ENCODE results near the gene GPR143. TPM values are rescaled to one million over a fixed set of nuclear protein-coding genes. Genes with fewer than 3 reads are reported as not detected.
"Not testable (repeated sequence)": the region's sequence is repeated elsewhere in the genome, so short reads cannot be mapped to it uniquely, and the experiment has no call there.

Gene GPR143
- total and polyA plus RNA-seq, 2 experiments from 2014 or later, result not detected

DNA sequence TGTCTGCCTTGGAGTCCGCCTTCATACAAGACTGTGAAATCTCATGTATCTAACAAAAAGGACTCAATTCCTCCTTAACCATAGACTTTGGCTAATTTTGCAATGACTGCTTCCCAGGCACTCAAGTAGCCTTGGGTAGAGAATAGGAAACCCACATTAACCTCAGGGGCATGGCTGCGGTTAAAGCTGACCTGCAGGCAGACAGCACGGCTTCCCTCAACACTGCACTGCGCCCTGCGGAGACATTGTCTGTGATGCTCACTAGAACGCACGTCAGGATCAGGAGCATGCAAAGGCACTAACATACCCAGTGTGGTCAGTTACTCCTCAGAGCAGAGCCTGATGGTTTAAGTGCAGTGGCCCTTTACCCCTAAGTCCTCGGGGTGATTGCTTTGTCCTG, 10.3 kb upstream of the GPR143 start:
- Histone ChIP-seq H4K20me1 (ENCODE audit: insufficient read depth) (no peaks in the 10 kb centered on the region), H3F3A (ENCODE audit: insufficient read depth) (no peaks in the 10 kb centered on the region), H3K9me3 (ENCODE audit: low read depth) (no peaks in the 10 kb centered on the region), H2AFZ (no peak overlapping the region), H3K4me1 (ENCODE audit: insufficient read depth) (no peaks in the 10 kb centered on the region), H3K4me2 (ENCODE audit: unreplicated experiment) (no peak overlapping the region), H3K27me3 (replicated peaks; ENCODE audit: insufficient read depth) (no peaks in the 10 kb centered on the region), H3K36me3 (ENCODE audit: low read depth) (no peaks in the 10 kb centered on the region), H3K9ac (no peak overlapping the region), H3K79me2 (ENCODE audit: insufficient read depth) (no peaks in the 10 kb centered on the region), H3K27ac (no peak overlapping the region), H3K9me2 (ENCODE audit: insufficient read depth) (no peaks in the 10 kb centered on the region), H3K4me3 (no peak overlapping the region)
- in situ Hi-C loops (cut with MboI), result no loop called here
- TF ChIP-seq EZH2phosphoT487 (IDR thresholded peaks at IDR 0.05; ENCODE audit: insufficient read depth, low read depth) (no peak), EZH2 (IDR thresholded peaks at IDR 0.05; ENCODE audit: insufficient read depth, poor library complexity, severe bottlenecking) (no peak)
- 75 to 77% methylated on average over 8 of the region's 8 CpGs for WGBS, 2 experiments (ENCODE audit: low coverage in 1 of 2, low lambda C conversion rate in 2 of 2, missing lambda C conversion rate in 2 of 2)
- no peak for DNase-seq

DNA sequence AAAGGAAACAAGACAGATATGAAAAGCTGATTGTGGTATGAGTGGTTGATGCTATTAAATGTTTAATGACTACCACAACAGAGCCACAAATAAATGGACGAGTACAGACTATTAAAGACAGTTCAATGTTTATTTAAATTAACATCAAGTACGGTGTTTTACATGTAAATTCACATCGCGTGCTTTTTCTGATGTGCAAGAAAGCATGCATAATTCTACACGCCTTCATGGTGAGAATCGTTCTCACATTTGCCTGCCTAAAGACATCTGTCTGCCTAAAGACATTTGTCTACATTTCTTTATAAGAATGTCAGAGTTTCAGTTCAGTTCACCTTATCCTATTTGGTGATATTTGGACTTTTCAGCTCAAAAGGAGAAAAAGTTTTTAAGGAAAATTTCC, 7.3 kb upstream of the GPR143 start:
- H4K20me1 ChIP-seq (ENCODE audit: insufficient read depth), result no peaks in the 10 kb centered on the region
- no peaks in the 10 kb centered on the region for H3K27me3 ChIP-seq (replicated peaks; ENCODE audit: insufficient read depth)
- H3K9me3 ChIP-seq (ENCODE audit: low read depth), result no peaks in the 10 kb centered on the region
- no peaks in the 10 kb centered on the region for H3K4me1 ChIP-seq (ENCODE audit: insufficient read depth)
- H3K9me2 ChIP-seq (ENCODE audit: insufficient read depth), result no peaks in the 10 kb centered on the region
- H3K4me3 ChIP-seq, result no peak overlapping the region
- no peak overlapping the region for H3K9ac ChIP-seq
- WGBS, 2 experiments (ENCODE audit: low coverage in 1 of 2, low lambda C conversion rate in 2 of 2, missing lambda C conversion rate in 2 of 2), result 57 to 67% methylated on average over 6 of the region's 6 CpGs
- DNase-seq, result no peak
- H3K27ac ChIP-seq, result no peak overlapping the region
- no peak overlapping the region for H3K4me2 ChIP-seq (ENCODE audit: unreplicated experiment)
- H3K79me2 ChIP-seq (ENCODE audit: insufficient read depth), result no peaks in the 10 kb centered on the region
- no peaks in the 10 kb centered on the region for H3F3A ChIP-seq (ENCODE audit: insufficient read depth)
- no peaks in the 10 kb centered on the region for H3K36me3 ChIP-seq (ENCODE audit: low read depth)
- no peak overlapping the region for H2AFZ ChIP-seq
- in situ Hi-C loops (cut with MboI), result no loop called here
- TF ChIP-seq EZH2phosphoT487 (IDR thresholded peaks at IDR 0.05; ENCODE audit: insufficient read depth, low read depth) (no peak), EZH2 (IDR thresholded peaks at IDR 0.05; ENCODE audit: insufficient read depth, poor library complexity, severe bottlenecking) (no peak)

DNA sequence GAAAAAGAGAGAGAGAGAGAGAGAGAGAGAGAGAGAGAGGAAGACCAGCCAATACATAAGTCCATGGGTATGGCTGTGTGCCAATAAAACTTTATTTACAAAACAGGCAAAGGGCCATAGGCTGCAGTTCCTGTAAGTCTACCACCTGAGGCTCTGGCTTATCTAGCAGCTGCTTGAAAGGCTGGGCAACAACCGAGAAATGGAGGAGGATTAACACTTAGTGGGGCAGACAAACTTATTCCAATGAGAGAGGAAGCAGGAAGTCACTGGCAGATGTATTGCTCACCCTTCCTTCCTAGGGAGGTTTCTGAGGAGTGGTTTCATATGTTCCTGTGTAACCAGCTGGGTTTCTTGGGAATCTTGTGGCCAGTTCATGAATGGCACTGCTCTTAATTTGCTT, 4.7 kb upstream of the GPR143 start:
- H3K4me2 ChIP-seq (ENCODE audit: unreplicated experiment), result no peak overlapping the region
- DNase-seq, result no peak
- in situ Hi-C loops (cut with MboI), result no loop called here

DNA sequence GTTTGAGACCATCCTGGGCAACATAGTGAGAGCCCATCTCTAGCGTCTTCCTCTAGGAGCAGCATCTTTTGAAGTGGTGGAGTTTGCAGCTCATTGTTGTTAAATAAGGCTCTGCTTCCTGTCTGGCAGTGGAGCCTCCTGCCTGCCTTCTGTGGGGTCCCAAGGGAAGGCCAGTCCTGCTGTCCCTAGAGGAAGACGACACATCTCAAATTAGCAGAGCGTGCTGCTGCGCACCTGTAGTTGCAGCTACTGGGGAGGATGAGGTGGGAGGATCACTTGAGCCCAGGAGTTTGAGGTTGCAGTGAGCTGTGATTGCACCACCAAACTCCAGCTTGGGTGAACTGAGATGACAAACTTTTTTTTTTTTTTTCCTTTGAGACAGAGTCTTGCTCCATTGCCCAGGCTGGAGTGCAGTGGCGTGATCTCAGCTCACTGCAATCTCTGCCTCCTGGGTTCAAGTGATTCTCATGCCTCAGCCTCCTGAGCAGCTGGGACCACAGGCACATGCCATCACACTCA, 2.7 kb upstream of the GPR143 start:
- H3K4me1 ChIP-seq (ENCODE audit: insufficient read depth); H3F3A ChIP-seq (ENCODE audit: insufficient read depth); H3K9ac ChIP-seq; H3K27me3 ChIP-seq (replicated peaks; ENCODE audit: insufficient read depth); H3K4me3 ChIP-seq; H3K4me2 ChIP-seq (ENCODE audit: unreplicated experiment); H3K9me2 ChIP-seq (ENCODE audit: insufficient read depth); H3K79me2 ChIP-seq (ENCODE audit: insufficient read depth); H4K20me1 ChIP-seq (ENCODE audit: insufficient read depth); H3K36me3 ChIP-seq (ENCODE audit: low read depth); H3K9me3 ChIP-seq (ENCODE audit: low read depth); in situ Hi-C loops (cut with MboI); DNase-seq; H2AFZ ChIP-seq; H3K27ac ChIP-seq: not testable (repeated sequence)
- WGBS, 2 experiments (ENCODE audit: low coverage in 1 of 2, low lambda C conversion rate in 2 of 2, missing lambda C conversion rate in 2 of 2), result 60 to 62% methylated on average over 4 to 5 of the region's 5 CpGs

More for the DNA sequence above, 4.7 kb upstream of the GPR143 start:
- H3F3A ChIP-seq (ENCODE audit: insufficient read depth), result no peaks in the 10 kb centered on the region
- H3K4me1 ChIP-seq (ENCODE audit: insufficient read depth), result no peaks in the 10 kb centered on the region
- no peaks in the 10 kb centered on the region for H3K79me2 ChIP-seq (ENCODE audit: insufficient read depth)
- H3K36me3 ChIP-seq (ENCODE audit: low read depth), result no peaks in the 10 kb centered on the region
- H3K27me3 ChIP-seq (replicated peaks; ENCODE audit: insufficient read depth), result no peaks in the 10 kb centered on the region
- no peak overlapping the region for H3K4me3 ChIP-seq
- no peak overlapping the region for H3K9ac ChIP-seq
- H3K9me3 ChIP-seq (ENCODE audit: low read depth), result no peaks in the 10 kb centered on the region
- TF ChIP-seq EZH2 (IDR thresholded peaks at IDR 0.05; ENCODE audit: insufficient read depth, poor library complexity, severe bottlenecking), result no peak
- no peak for TF ChIP-seq EZH2phosphoT487 (IDR thresholded peaks at IDR 0.05; ENCODE audit: insufficient read depth, low read depth)
- H3K27ac ChIP-seq, result no peak overlapping the region
- 18% methylated on average over 1 of the region's 1 CpG; no CpG with 5 or more reads in 1 of the 2 experiments for WGBS, 2 experiments (ENCODE audit: low coverage in 1 of 2, low lambda C conversion rate in 2 of 2, missing lambda C conversion rate in 2 of 2)
- no peaks in the 10 kb centered on the region for H3K9me2 ChIP-seq (ENCODE audit: insufficient read depth)
- H4K20me1 ChIP-seq (ENCODE audit: insufficient read depth), result no peaks in the 10 kb centered on the region
- H2AFZ ChIP-seq, result no peak overlapping the region

DNA sequence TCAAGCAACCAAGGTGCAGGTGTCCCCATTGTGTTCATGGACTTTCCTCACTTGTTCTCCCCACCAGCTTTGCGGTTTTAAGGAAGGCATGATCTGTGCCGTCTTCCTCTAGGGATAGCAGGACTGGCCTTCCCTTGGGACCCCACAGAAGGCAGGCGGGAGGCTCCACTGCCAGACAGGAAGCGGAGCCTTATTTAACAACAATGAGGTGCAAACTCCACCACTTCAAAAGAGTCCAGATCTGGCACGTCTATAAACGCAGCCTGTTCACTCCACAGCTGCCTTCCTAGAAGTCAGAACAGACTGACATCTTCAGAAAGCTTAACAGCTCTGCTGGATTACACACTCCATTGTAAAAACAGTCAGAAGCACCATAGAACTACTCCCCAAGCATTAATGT, 1.7 kb upstream of the GPR143 start:
- Histone ChIP-seq H3K79me2 (ENCODE audit: insufficient read depth) (no peaks in the 10 kb centered on the region), H4K20me1 (ENCODE audit: insufficient read depth) (no peaks in the 10 kb centered on the region), H3K9me3 (ENCODE audit: low read depth) (no peaks in the 10 kb centered on the region), H3K36me3 (ENCODE audit: low read depth) (no peaks in the 10 kb centered on the region), H3K4me3 (no peak overlapping the region), H3K9ac (no peak overlapping the region), H3K4me1 (ENCODE audit: insufficient read depth) (no peaks in the 10 kb centered on the region), H3F3A (ENCODE audit: insufficient read depth) (no peaks in the 10 kb centered on the region), H3K9me2 (ENCODE audit: insufficient read depth) (no peaks in the 10 kb centered on the region), H2AFZ (no peak overlapping the region), H3K27me3 (replicated peaks; ENCODE audit: insufficient read depth) (no peaks in the 10 kb centered on the region), H3K27ac (no peak overlapping the region), H3K4me2 (ENCODE audit: unreplicated experiment) (no peak overlapping the region)
- WGBS, 2 experiments (ENCODE audit: low coverage in 1 of 2, low lambda C conversion rate in 2 of 2, missing lambda C conversion rate in 2 of 2), result 22 to 23% methylated on average over 6 of the region's 6 CpGs
- DNase-seq, result no peak
- TF ChIP-seq EZH2 (IDR thresholded peaks at IDR 0.05; ENCODE audit: insufficient read depth, poor library complexity, severe bottlenecking), result no peak
- no peak for TF ChIP-seq EZH2phosphoT487 (IDR thresholded peaks at IDR 0.05; ENCODE audit: insufficient read depth, low read depth)
- in situ Hi-C loops (cut with MboI), result no loop called here

Data from GM23248 (cell line).